NCI-H2171 (cell line): Measurements from ENCODE around the gene UBAC1.

Experiments used
- DNase-seq: peaks from one replicate; lab custom pipeline; 2025; lab: John Stamatoyannopoulos, UW

Gene UBAC1, protein sequence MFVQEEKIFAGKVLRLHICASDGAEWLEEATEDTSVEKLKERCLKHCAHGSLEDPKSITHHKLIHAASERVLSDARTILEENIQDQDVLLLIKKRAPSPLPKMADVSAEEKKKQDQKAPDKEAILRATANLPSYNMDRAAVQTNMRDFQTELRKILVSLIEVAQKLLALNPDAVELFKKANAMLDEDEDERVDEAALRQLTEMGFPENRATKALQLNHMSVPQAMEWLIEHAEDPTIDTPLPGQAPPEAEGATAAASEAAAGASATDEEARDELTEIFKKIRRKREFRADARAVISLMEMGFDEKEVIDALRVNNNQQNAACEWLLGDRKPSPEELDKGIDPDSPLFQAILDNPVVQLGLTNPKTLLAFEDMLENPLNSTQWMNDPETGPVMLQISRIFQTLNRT

DNA sequence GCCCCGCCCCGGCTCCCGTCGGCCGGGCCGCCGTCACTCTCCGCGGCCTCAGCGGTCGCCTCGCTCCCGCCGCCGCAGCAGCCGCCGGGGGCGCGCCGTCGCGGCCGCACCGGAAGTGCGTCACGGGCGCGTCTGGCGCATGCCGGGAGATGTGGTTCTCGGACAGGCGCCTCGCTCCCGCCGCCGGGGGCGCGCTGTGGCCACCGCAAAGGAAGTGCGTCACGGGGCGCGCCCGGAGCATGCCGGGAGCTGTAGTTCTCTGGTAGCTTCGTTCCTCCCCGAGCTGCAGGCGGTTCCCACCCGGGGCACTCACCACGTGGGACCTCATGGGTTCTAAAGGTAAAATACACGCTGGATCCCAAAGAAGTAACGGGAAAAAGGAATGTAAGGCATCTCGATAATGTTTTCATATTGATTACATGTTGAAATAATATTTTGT is at the start of gene UBAC1:
Gene UBAC1, minus strand, starts transcription at position 97 of the 439 bp plus-strand sequence. CDS start 211 bp downstream, outside the sequence.
- peak; percentile 97 for DNase-seq

DNA sequence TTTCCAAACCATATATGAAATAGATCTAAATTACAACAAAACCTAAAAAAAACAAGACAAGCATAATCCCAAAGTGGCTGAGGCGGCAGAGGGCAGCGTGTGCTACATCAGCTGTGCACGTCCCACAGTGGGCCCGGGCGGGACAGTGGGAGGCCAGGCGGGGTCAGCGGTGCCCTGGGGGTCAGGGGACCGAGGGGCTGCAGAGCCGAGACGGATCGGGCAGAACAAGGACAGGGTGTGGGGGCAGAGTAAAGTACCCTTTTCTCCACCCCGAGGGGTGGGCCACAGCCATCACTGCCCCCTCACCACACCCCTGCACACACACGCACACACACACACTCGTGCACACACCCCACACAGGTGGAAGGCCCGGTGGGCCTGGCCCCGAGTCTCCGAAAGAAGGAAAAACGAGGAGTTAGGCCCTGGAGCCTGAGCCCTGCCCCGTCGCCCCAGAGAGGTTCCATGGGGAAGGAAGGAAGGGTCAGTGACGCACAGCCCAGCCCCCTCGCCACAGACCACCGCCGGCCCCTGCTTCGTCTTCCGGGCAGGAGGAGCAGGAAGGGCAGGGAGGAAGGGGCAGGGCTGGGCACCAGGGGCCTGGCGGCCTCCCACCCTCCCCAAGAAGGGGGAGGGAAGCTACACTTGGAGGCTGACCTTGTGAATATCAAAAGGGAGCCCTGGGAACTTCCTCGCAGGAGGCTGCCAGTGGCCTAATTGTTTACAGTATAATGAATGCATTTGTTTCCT is 49.6 kb upstream of the UBAC1 start:
- DNase-seq = no peak

DNA sequence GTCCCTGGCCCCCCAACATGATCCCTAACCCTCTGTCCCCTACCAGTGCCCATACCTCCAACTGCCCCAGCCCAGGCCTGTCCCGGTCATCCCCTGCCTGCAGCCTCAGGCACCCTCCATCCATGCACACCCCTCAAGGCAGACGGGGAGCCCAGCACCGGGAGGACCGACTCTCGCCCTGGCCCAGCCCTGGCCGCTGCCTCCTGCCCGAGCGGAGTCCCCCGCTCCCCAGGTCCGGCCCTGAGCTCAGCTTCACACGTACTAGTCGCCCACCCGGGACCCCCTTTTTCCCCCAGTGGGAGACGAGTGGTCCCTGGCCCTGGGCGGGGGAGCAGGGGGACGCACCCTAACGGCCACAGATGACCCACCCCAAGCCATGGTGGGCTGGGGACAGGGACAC is 49.0 kb upstream of the UBAC1 start:
- DNase-seq = no peak

DNA sequence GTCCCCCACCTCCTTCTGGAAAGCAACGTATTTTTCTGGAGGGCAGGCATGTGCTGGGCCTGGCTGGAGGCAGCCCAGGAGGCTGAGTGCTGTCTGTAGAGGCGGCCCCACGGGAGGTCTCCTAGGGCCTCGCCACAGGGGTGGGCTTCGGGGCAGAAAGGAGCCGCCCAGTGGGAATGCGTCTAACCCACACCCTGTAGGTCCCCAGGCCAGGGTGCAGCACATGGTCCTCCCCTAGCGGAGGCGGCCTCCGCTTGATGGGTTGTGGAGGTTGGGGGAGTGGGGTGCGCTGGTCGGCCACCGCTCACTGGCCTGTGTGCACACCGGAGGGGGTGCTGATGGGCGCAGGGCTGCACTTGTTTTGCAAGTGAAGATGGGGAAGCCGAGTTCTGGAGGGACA is 48.3 kb upstream of the UBAC1 start:
- no peak for DNase-seq

DNA sequence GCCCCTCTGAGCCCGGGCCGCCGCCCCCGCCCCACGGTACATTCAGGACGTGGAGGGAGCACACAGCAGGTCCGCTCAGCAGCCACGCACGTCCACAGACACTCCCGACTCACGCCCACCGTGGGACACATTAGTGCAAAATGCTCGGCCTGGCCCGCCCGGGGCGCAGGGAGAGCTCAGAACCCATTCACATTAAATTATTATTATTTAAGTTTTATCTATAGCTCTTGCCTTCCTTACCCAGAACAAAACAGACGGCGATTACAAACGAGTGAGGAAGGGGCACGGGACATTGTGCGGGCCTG is 47.5 kb upstream of the UBAC1 start:
- no peak for DNase-seq

DNA sequence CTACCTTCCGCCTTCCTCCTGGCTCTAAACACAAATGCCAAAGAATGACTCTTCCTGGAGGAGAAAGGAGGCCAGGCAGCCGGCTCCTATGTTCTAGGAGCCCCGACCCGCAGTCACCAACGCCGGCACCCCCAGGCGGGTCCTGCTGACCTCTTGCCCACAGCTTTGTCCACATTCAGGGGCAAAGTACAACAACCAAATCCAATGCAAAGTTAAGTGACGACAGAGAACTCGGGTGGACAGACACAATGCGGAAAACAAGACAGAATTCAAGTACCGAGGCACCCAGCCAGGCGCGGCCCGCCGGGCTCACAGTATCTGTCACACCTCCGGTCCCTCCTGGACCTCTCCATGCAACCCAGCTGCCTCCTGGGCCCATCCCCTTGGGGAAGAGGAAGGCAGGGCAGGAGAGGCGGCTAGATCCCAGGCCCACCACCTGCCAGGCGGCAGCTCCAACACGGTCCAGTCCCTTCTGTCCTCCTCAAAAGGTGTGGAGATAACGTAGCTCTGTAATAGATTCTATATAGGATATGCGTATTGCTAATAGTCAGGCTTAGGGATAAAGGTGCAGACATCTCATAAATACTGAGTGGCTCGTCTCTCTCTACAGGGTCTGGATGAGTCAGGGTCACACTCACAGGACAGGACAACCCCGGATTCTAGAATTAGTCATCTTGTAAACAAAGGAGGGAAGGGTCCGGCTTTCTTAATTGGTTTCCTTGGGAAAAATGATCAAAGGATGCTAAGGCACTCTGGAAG is 46.9 kb upstream of the UBAC1 start:
- no peak for DNase-seq

DNA sequence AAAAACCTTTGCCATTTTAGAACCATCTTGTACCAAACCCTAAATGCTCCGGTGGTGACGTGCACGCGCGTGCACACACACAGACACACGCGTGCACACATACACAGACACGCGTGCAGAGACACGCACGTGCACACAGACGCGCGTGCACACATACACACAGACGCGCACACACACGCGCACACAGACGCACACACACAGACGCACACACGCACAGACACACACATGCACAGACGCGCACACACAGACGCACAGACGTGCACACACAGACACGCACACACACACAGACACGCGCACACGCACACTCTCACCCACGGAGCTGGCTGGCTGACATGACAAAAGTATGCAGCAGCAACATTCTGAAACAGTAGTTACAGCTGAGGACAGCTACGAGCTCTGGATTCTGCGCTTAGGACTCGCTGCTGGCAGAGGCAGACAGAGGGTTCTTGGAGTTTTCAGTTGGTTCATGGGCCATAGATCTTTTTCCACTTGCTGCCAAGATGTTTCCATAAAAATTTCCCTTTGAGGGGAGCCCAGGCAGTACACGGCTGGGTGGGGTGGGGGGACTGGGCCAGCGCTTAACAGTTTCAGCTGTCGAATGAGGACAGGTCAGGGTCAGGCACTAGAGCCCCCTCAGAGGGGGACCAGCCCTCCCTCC is 46.2 kb upstream of the UBAC1 start:
- no peak for DNase-seq

DNA sequence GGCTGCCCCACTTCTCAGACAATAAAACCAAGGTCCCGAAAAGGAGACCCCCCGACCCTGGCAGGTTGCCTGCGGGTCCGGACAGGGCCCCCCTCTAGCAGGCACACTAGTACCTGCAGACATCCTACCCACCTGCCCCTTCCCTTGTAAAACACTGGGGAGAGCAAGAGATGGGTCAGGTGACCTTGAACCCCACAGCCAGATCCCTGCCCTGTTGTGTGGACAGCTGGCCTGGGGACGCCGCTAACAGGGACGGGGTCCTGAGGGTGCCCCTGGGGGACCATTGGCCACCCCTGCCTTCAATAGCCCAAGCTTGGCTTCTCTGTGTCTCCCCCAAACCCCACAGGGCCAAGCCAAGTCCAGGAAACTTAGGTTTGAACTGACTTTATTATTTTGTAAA is 45.0 kb upstream of the UBAC1 start:
- DNase-seq = no peak

DNA sequence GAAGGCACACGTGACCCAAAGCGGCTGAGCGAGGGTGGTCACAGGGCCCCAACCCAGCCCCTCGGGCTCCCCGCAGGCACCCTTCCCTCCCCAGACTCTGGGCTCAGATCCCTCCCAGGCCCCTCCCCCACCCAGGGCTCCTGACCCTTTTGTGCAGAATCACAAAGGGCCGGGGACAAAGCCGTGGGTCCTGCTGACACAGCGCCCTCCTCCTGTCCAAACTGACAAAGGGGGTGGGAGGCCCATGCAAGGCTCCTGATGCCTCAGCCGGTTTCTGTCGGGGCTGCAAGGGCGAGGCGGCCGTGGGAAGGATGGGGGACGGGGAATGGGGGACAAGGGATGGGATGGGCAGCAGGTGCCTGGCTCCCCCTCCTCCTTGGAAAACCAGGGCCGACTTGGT is 43.5 kb upstream of the UBAC1 start:
- DNase-seq = no peak

DNA sequence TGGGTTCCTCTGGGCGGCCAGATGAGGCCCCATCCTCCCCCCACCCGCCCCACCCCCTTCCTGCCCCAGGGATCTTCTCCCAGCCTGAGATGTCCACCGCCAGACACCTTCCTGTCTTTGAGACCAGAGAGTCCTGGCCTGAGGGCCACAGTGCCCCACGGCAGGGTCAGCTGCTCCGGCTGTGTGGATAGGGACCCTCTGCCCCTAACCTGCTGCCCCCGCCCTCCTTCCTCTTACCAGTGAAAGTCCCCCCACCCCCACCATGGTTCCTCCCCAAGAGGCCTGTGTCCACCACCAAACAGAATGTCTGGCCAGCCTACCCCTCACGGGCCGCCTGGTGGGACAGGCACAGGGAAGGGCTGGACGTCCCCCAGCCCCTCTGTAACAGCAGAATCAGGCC is 43.0 kb upstream of the UBAC1 start:
- no peak for DNase-seq

DNA sequence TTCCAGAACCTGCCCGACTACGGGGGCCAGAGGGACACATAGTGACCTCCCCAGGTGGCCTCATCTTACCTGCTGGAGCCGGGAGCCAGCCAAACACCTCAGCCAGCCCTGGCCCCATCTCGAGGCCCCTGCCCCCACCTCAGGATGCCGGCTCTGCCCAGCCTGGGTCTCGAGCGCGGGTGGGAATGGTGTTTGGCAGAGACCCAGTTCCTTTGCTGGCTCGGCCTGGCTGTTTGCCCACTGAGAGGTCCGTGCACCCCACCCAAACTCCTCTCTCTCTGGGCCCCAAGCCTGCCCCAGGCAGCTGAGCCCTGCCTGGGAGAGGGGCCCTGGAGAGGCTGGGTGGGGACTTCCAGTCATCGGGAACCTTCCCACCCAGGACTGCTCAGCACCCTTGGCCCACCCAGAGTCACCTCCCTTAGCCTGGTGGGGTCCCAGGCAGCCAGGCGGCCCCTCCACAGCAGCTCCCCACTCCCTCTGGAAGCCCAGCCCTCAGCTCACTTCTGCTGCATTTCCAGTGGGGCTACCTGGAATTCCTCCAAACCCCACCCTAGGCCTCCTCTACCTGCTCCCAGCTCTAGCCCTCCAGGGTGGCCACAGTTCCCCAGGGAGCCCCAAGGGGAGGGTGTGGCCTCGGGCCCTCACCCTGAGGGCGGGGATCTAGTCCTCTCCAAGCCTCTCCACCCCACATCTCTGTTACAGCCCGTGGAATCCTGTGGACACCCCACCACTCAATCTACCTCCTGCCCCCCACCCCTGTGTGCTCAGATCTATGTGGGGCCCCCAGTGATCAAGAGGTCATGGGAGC is 42.4 kb upstream of the UBAC1 start:
- DNase-seq = no peak

DNA sequence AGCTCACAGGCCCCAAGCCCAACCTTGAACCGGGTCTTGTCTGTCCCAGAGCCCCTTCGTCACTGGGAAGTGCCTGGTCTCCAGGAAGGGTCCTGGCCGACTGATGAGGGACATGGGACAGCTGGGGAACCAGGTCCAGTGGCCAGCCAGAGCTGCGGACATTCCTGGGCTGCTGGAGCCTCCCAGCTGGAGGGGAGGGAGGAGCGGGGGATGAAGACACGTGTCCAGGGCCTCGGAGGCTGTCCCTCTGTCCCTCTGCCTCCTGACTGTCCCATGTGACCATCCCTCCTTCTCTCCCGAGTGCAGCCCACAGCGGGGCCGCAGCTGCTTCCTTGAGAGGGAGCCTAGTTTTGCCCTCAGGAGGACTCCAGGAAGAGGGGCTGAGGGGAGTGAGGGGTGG is 41.7 kb upstream of the UBAC1 start:
- DNase-seq = no peak

DNA sequence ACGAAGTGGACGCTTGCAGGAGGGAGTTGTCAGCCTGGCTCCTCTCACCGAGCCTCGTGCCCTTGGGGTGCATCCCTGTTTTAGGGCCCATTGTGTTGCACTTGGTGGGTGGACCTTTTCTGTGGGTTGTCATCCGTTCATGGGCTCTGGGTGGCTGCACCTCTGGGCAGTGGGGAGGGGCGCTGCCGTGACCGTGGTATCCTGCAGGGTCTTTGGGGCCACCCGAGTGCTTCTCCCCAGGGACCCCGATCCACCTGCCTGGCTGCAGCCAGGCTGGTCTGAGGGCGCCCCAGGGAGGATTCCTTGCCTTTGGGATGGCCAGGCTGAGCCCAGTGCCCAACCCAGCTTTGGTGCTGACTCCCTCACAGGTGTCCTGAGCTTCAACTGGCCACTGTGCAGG is 41.0 kb upstream of the UBAC1 start:
- no peak for DNase-seq

DNA sequence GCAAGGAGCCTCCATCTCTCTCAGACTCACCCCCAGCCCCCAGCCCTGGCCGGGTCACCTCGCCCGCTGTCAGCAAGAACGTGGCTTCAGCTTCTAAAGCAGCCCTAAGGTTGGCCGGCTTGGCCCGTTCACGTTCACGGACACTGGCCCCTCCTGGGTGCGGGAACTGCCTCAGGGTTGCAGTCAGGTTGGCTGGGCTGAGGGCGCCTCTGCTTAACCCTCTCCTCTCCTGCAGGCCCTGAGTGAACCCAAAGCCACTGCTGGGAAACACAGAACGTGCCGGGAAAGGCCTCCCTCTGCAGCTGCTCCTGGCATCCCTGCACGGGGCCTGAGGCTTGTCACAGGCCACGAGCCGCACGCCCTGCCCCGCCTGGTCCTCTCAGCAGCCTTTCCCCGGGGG is 40.1 kb upstream of the UBAC1 start:
- DNase-seq = no peak

DNA sequence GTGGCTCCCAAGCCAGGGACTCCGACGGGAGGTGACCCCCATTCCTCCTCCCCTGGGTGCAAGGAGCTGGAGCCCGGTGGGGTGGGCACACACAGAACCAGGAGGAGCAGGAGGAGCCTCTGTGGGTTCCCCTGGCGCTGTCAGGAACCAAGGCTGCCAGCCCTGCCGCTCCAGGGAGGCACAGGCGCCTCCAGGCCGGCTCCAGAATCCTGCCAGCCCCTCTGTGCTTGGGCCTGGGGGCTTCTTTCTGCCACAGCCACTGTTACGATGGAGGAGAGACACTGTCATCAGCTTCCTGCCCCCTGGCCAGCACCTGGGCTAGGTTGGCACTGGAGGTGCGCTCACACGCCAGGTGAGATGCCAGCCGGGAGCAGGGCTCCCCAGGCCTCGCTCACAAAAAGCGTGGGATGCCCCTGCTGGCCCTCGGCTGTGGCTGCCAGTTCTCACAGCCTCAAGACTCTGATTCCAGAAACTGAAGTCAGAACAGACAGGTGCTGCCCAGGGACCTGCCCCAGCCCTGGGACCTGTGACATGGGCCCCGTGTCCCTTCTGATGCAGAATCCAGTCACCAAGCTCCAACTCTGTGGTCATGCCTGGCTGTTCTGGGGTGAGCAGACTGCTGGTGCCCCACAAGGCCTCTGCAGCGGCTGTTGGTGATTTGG is 37.4 kb upstream of the UBAC1 start:
- no peak for DNase-seq

DNA sequence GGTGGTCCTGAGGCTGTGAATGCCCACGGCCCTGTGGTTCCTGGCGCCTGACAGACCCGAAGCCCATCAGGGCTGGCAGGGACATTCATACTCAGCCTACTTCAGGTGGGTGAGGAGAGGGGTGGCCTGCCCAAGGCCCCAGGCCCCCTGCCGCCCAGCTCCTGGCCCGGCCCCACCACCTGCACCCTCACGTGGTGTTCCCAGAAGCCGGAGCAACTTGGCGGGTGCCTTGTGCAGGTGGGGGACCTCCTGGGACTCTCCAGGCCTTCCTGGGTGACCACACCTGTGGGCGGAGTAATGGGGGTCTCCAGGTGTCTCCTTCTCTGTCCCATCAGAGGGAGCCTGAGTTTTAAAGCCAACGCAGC is 36.8 kb upstream of the UBAC1 start:
- DNase-seq = no peak

DNA sequence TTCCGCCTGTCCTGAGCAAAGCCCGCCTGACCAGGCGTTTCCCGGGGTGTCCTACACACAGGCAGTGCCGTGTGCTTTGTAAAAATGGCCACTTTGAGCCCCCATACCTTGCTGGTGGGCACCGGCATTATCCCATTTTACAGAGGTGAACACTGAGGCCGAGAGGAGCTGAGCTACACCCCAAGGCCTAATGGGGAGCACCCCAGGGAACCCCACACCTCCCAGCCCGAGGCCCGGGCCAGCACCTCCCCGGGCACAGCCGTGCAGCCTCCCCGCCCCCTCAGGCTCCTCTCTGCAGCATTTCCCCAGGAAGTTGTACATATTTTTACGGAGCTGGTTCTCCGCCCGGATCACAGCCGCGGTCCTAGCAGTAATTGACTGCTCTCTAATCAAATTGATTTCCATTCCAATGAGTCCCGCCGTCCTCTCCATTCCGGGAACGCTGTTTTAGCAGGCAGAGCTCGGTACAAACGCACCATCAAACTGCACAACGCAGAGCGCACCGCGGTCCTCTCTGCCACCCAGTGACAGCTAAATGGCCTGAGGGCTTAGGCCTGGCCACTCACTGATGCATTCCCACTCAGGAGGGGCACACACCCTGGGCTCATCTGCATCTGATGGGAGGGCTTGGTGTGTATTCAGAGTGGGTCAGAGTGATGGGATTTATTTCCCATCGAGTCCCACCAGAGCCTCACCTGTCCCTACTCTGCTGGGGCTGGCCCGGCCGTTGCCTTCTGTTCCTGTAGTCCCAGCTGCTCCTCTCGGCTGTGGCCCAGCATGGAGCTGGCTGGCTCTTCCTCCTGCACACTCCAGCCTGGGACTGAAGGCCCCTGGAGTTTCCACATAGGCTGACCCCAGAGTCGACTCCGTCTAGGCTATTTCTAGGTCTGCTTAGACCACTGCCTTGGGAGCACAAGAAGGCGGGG is 36.2 kb upstream of the UBAC1 start:
- no peak for DNase-seq

DNA sequence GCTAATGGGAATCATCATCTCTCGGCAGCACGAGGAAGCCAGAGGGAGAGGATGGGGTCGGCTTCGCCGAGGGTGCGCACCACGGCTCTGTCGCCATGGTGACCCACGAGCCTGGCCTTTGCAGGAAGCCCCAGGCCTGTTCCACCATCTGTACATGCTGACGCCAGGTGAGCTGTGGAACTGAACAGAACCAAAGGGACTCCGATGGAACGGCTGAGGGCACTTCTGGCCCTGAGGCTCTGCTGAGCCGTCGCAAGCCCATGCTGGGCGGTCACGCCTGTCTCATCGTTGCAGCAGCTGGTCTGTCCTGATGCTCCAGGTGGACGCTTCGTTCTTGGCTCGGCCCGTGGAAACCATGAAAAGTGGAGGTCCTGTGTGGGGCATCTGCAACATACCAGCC is 34.6 kb upstream of the UBAC1 start:
- no peak for DNase-seq

DNA sequence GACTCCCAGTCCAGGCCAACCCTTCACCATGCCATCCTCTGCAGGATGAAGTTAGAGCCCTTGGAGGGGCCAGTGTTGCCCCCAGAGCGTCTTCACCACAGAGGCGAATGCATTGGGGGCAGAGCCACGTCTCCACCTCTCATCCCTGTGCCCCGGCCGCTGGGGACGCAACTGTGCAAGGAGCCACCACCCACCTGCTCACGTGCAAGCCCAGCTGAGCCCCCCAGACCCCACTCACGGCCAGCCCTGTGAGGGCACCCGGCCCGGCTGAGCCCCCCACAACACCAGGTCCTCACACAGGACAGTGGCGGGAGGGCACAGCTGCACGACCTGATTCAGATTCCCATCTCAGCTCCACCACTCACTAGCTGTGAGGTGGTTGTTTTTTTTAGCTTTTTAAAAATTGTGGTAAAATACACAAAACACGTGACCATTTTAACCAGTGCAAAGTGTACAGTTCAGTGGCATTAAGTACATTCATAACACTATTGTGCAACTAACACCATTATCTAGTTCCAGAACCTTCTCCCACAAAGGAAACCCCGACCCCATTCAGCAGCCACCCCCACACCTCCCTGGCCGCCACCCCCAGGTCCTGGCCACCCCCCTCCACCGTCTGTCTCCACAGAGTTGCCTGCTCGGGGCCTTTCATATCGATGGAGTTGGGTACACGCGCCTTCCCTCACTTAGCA is 33.5 kb upstream of the UBAC1 start:
- no peak for DNase-seq
